Measurements from ENCODE around the gene MLKL.
A peak's percentile ranks its signal among the peaks of the same experiment; 100 is the strongest.

MLKL gene

DNA sequence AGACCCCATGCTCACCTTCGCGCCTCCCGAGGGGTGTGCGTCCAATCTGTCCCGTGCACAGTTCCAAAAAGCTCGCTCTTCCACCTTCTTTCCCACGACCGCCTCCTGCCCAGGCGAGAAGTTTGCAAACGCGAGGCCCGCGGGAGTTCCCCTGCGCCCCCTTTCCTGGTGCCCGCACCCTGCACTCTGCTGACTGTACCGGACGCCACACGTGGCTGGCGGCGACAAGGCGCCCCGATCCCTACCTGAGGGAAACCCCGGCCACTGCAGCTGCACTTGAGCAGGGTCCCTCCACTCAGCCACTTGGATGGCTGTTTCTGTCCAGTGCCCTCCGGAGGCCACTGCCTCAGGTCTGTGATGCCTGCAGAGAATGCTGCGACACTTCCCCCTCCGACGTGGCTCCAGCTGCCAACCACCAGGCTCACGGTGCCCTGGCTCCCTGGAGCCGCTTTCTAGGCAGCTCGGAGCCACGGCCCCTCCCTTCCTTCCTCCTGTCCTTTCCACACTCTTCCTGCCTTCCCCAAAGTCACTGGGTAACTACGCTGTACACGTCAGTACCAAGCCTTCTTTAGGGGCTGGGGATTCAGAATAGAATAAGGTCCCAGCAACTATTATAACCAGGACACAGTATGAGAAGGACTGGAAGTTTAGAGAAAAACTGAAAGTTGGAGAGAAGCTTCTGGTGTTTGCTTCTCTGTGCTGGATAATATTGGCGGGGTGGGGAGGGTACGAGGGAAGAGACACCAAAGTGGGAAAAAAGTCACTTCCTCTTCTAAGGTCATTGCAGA lies at the start of gene MLKL:
Gene MLKL, minus strand, starts transcription at position 425 of the 788 bp plus-strand sequence. CDS start 5,105 bp downstream, outside the sequence.
- peak within 1 kb of the TSS; percentile 33 for H3K27ac ChIP-seq
- TF ChIP-seq, protein P1, sequence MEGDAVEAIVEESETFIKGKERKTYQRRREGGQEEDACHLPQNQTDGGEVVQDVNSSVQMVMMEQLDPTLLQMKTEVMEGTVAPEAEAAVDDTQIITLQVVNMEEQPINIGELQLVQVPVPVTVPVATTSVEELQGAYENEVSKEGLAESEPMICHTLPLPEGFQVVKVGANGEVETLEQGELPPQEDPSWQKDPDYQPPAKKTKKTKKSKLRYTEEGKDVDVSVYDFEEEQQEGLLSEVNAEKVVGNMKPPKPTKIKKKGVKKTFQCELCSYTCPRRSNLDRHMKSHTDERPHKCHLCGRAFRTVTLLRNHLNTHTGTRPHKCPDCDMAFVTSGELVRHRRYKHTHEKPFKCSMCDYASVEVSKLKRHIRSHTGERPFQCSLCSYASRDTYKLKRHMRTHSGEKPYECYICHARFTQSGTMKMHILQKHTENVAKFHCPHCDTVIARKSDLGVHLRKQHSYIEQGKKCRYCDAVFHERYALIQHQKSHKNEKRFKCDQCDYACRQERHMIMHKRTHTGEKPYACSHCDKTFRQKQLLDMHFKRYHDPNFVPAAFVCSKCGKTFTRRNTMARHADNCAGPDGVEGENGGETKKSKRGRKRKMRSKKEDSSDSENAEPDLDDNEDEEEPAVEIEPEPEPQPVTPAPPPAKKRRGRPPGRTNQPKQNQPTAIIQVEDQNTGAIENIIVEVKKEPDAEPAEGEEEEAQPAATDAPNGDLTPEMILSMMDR (IDR thresholded peaks at IDR 0.05): no peak; the same call in 1 of the 2 replicates
- TF ChIP-seq ZFX (IDR thresholded peaks at IDR 0.05; ENCODE audit: borderline replicate concordance): no peak

DNA sequence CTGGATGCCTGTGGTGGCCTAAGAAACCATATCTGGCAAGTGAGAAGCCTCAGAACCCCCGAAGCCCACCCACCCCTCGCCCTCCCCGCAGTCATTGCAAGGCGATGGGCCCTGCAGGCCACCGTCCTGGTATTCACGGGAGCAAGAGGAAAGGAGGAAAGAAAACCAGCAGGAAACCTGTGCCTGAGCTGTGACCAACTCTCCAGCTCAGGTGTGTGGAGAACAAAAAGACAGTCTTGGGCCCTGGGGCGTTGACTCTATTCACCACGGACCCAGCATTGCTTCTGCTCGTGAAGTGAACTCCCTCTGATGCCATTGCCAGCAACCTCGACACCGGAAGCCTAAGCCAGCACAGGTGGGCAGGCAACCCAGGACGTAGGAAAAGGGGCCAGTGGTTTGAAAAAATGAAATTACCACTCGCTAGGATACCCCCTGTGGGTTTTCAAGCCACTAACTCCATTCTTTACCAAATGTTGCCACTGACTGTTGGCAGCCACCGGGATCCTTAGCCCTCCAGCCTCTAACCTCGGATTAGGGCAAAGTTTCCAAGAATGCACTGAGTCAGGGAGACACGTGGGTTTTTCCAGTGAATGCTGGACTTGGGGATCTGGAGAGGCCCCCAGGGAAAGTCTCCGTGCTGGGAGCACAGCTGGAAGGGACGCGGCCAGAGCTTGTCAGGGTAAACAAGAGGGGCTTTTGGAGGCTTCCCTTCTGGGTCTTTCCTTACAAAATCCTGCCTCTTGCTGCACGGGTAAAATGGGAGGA lies 48.8 kb upstream of the MLKL start:
- TF ChIP-seq, protein P1 (IDR thresholded peaks at IDR 0.05): no peak
- TF ChIP-seq ZFX (IDR thresholded peaks at IDR 0.05; ENCODE audit: borderline replicate concordance): no peak
- H3K27ac ChIP-seq: no peak overlapping the region

DNA sequence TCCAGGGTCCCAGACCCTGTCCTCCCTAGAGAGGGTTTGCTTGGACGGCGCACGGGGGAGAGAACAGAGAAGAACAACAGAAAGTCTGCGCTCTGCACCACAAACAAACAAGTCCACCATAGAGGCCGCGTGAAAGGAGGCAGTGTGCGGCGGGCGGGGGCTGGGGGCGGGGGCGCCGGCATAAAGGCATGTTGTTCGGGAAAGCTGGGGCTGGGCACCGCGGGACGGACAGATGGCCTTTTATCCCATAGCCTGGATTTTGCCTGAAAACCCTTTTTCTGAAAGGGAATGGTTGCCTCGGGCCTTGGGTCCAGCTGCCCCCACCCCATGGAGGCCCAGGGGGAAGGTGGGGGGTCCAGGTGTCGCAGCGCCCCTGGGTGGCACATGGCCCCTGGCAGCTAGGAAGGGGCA lies 48.0 kb upstream of the MLKL start:
- TF ChIP-seq, protein P1 (IDR thresholded peaks at IDR 0.05): no peak
- TF ChIP-seq ZFX (IDR thresholded peaks at IDR 0.05; ENCODE audit: borderline replicate concordance): no peak

DNA sequence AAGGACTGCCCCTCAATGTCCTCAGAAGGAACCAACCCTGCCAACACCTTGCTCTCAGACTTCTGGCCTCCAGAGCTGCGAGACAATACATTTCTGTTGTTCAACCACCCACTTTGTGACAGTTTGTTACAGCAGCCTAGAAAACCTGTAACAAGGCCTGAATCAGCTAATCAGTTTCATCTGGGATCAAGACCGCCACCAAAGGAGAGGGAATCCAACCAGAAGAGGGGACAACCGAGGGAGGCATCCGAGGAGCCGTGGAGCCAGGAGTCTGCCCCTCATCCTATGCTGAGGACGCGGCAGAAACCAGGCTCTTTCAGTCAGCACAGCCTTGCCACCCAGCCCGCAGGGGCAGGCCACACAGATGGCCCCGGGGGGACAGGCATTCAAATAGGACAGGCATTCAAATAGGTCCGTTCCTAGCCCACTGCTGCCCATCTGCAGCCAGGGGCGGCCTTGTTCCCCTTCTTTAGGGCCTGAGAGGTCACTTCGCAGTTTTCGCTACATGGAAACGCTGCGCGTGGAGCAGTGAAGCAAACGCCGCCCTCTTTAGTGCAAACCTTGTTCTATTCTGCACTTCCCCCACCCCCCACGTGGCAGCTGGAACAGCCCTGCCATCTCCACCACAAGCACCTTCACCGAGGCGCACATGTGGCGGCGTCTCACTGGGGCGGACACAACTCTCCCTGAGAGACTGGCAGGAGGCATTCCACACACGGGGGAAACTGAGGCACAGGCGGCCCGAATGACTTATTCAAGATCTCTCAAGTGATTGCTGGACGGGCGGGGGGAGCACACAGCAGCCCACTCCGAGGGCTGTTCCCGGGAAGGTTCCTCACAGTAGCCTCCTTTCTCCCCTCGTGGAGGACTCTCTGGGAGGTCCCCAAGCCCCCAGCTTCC lies 47.3 kb upstream of the MLKL start:
- TF ChIP-seq, protein P1 (IDR thresholded peaks at IDR 0.05): no peak
- TF ChIP-seq ZFX (IDR thresholded peaks at IDR 0.05; ENCODE audit: borderline replicate concordance): no peak
- no peak overlapping the region for H3K27ac ChIP-seq

More for the DNA sequence above, 48.0 kb upstream of the MLKL start:
- H3K27ac ChIP-seq: no peak overlapping the region

DNA sequence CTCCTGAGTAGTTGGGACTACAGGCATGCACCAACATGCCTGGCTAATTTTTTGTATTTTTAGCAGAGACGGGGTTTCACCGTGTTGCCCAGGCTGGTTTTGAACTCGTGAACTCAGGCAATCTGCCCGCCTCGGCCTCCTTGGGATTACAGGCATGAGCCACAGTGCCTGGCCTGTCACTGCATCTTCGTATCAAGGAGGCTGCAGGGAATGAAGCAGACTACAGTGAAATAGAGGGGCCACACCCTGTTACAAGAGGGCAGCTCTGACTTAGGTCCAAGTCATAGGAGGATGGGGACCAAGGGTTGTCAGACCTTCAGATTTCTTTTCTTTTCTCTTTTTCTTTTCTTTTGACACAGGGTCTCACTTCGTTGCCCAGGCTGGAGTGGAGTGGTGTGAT lies 45.3 kb upstream of the MLKL start:
- no peak for TF ChIP-seq ZFX (IDR thresholded peaks at IDR 0.05; ENCODE audit: borderline replicate concordance)
- TF ChIP-seq, protein P1 (IDR thresholded peaks at IDR 0.05): no peak
- H3K27ac ChIP-seq: no peak overlapping the region

DNA sequence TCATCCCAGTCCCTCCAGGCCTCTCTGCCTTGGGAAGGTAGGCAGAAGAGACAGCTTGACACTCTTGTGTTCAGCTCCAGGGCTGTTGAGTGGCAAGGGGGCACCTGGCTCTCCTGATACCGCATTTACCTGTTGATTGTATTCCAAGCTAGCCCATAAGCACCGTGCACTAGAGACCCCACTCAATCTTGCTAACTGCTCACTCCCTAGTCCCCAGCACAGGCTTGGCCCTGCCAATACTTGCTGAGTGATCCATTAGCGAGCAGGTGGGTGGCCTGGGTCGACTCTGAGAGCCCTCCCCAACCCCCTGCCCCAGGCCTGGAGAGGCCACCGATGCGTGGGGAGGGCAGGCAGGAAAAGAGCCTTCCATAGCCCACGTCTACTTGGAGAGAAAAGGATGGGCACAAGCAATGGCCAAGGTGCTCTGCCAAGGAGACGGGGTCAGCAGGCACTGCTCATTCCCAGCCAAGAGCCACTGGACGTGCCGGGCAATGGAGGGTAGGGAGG lies 44.5 kb upstream of the MLKL start:
- no peak overlapping the region for H3K27ac ChIP-seq
- TF ChIP-seq, protein P1 (IDR thresholded peaks at IDR 0.05): no peak
- no peak for TF ChIP-seq ZFX (IDR thresholded peaks at IDR 0.05; ENCODE audit: borderline replicate concordance)
